22Rv1 (cell line): Measurements from ENCODE around the gene PHPT1.
A peak's percentile ranks its signal among the peaks of the same experiment; 100 is the strongest.

Experiments
- H3K27ac ChIP-seq: fragments of 450-650 bp; 2 replicates; pipeline ENCODE4 v1.5.1; 2017
- CTCF ChIP-seq: fragments of 450-650 bp; IDR thresholded peaks from 2 replicates; pipeline ENCODE4 v1.5.1; 2017; ENCODE audit warnings: mild to moderate bottlenecking
- ZFX ChIP-seq: fragments of 450-650 bp; IDR thresholded peaks from 2 replicates; pipeline ENCODE4 v1.6.1; 2017; ENCODE audit warnings: antibody characterized with exemption, borderline replicate concordance

PHPT1 gene

GRCh38 chr9:136852664-136853595 is 3.7 kb downstream of the PHPT1 start:
- TF ChIP-seq ZFX (no peak), CTCF (no peak)
- peak overlapping the region; percentile 99 for H3K27ac ChIP-seq

GRCh38 chr9:136853596-136854112 is 4.4 kb downstream of the PHPT1 start:
- no peak overlapping the region for H3K27ac ChIP-seq
- no peak for TF ChIP-seq ZFX
- no peak for TF ChIP-seq CTCF

- no peak for TF ChIP-seq ZFX
- no peak for TF ChIP-seq CTCF
- no peak overlapping the region for H3K27ac ChIP-seq
These were observed 5.1 kb downstream of the PHPT1 start for GRCh38 chr9:136854113-136854841.

GRCh38 chr9:136854842-136855460 is 5.7 kb downstream of the PHPT1 start:
- no peak overlapping the region for H3K27ac ChIP-seq
- TF ChIP-seq ZFX (no peak), CTCF (no peak)

- TF ChIP-seq ZFX (no peak), CTCF (no peak)
These were observed 6.4 kb downstream of the PHPT1 start for GRCh38 chr9:136855461-136856078.

GRCh38 chr9:136856079-136856476 is 6.9 kb downstream of the PHPT1 start:
- TF ChIP-seq ZFX (no peak), CTCF (no peak)
- H3K27ac ChIP-seq: no peak overlapping the region

More at GRCh38 chr9:136855461-136856078, 6.4 kb downstream of the PHPT1 start:
- H3K27ac ChIP-seq: no peak overlapping the region
